K562 (cell line): Measurements from ENCODE around the gene HYCC2. TPM values are rescaled to one million over a fixed set of nuclear protein-coding genes. Genes with fewer than 3 reads are reported as not detected.

Experiments used
- CEBPG ChIP-seq, 3 experiments: fragments of 200-800 bp in 1 of 3; sonication (Bioruptor generic) in 1 of 3; sonication (generic) in 1 of 3; formaldehyde crosslinking in 1 of 3; IDR thresholded peaks in 2 of 3; conservative IDR thresholded peaks in 1 of 3; 2 replicates each; pipeline versions ENCODE4 v1.6.1 to v1.8.0; 2016 to 2022; ENCODE audit warnings: missing compliant biosample characterization in 2 of 3, missing genetic modification characterization in 2 of 3, mild to moderate bottlenecking in 1 of 3, missing genetic modification reagents in 1 of 3
- CHD1 ChIP-seq: fragments of 200-600 bp; sonication (generic); IDR thresholded peaks from one replicate; pipeline ENCODE4 v1.6.1; 2012; ENCODE audit warnings: mild to moderate bottlenecking, moderate library complexity, low read length, inconsistent platforms
- FOXK2 ChIP-seq, 2 experiments: fragments of 450-650 bp; IDR thresholded peaks in 1 of 2; conservative IDR thresholded peaks in 1 of 2; 2 replicates each; pipeline ENCODE4 v1.6.1; 2016; ENCODE audit warnings: low read depth in 2 of 2, mild to moderate bottlenecking in 1 of 2
- GATAD2B ChIP-seq: fragments of 450-650 bp; IDR thresholded peaks from 2 replicates; pipeline ENCODE4 v1.6.1; 2017; ENCODE audit warnings: mild to moderate bottlenecking, borderline replicate concordance
- HES1 ChIP-seq: fragments of 450-650 bp; IDR thresholded peaks from 2 replicates; pipeline ENCODE4 v1.6.1; 2016; ENCODE audit warnings: low read depth, mild to moderate bottlenecking, moderate library complexity
- HOXB6 ChIP-seq: fragments of 250-450 bp; sonication (Bioruptor Pico); IDR thresholded peaks from 2 replicates; pipeline ENCODE4 v1.5.1; 2022; ENCODE audit warnings: mild to moderate bottlenecking, borderline replicate concordance
- KDM5B ChIP-seq: fragments of 200-600 bp; sonication (generic); IDR thresholded peaks from 2 replicates; pipeline ENCODE4 v1.6.1; 2012; ENCODE audit warnings: low read depth, mild to moderate bottlenecking, moderate library complexity, low read length, control low read depth, inconsistent platforms; ENCODE audit not compliant: insufficient replicate concordance
- KLF6 ChIP-seq: fragments of 250-450 bp; sonication (Bioruptor Pico); IDR thresholded peaks from 2 replicates; pipeline ENCODE4 v1.4.0; 2020; ENCODE audit warnings: mild to moderate bottlenecking, moderate library complexity, borderline replicate concordance
- MNT ChIP-seq, 2 experiments: fragments of 450-650 bp; conservative IDR thresholded peaks; 2 replicates each; pipeline ENCODE4 v1.6.1; 2017; ENCODE audit warnings: mild to moderate bottlenecking in 2 of 2, moderate library complexity in 2 of 2
- MTA3 ChIP-seq: fragments of 450-650 bp; formaldehyde crosslinking; IDR thresholded peaks from 2 replicates; pipeline ENCODE4 v1.6.1; 2017; ENCODE audit warnings: mild to moderate bottlenecking, borderline replicate concordance
- POLR2A ChIP-seq: fragments of 450-650 bp; conservative IDR thresholded peaks from 2 replicates; pipeline ENCODE4 v1.6.1; 2016
- PYGO2 ChIP-seq: fragments of 450-650 bp; IDR thresholded peaks from 2 replicates; pipeline ENCODE4 v1.6.1; 2016; ENCODE audit warnings: mild to moderate bottlenecking, missing genetic modification characterization, moderate library complexity, missing compliant biosample characterization
- RBBP5 ChIP-seq: fragments of 200-600 bp; sonication (generic); IDR thresholded peaks from 2 replicates; pipeline ENCODE4 v1.6.1; 2012; ENCODE audit warnings: borderline replicate concordance, mild to moderate bottlenecking, low read length, control low read depth, inconsistent platforms; ENCODE audit not compliant: insufficient read depth, poor library complexity, severe bottlenecking
- SIN3A ChIP-seq, 2 experiments: fragments of 150-350 bp in 1 of 2; IDR thresholded peaks; 2 replicates each; pipeline ENCODE4 v1.6.1; 2011 to 2016; ENCODE audit warnings: borderline replicate concordance in 2 of 2, low read depth in 2 of 2, low read length in 2 of 2, mild to moderate bottlenecking in 2 of 2, moderate library complexity in 2 of 2; ENCODE audit not compliant: control insufficient read depth in 1 of 2
- ZNF217 ChIP-seq: sonication (generic); formaldehyde crosslinking; IDR thresholded peaks from 2 replicates; pipeline ENCODE4 v1.8.0; 2022; ENCODE audit warnings: mild to moderate bottlenecking, missing genetic modification reagents
- ZNF444 ChIP-seq: fragments of 250-450 bp; sonication (Bioruptor Pico); IDR thresholded peaks from 2 replicates; pipeline ENCODE4 v1.4.0; 2020; ENCODE audit warnings: mild to moderate bottlenecking, moderate library complexity
- ZNF561 ChIP-seq: fragments of 450-650 bp; formaldehyde crosslinking; conservative IDR thresholded peaks from 2 replicates; pipeline ENCODE4 v1.4.0; 2020; ENCODE audit warnings: mild to moderate bottlenecking, moderate library complexity
- polyA plus RNA-seq, 8 experiments: library from polyadenylated mRNA; depleted of rRNA in 4 of 8; stranded (reverse) in 5 of 8; unstranded in 3 of 8; fragments of >200 nt; fragmentation: Nextera tagmentation in 2 of 8; fragmentation: Illumina TruSeq in 1 of 8; extraction: Ambion mirVana in 2 of 8; extraction: Trizol in 1 of 8; gene quantifications; 2 replicates each; pipeline versions ENCODE4 v1.2.1 to v1.2.3, GENCODE V29; 2011 to 2014; ENCODE audit warnings: inconsistent platforms in 1 of 8, missing spikeins in 1 of 8
- total RNA-seq, 7 experiments: library from RNA; depleted of rRNA in 6 of 7; stranded (reverse); fragments of >200 nt in 6 of 7; fragmentation: Illumina TruSeq in 2 of 7; extraction: Trizol in 2 of 7; gene quantifications; 2 replicates each; pipeline versions ENCODE4 v1.2.1 to v1.2.3, GENCODE V29; 2011 to 2021; ENCODE audit warnings: low replicate concordance in 1 of 7
- TF ChIP-seq, protein P1 (sequence below): fragments of 450-650 bp; IDR thresholded peaks from 2 replicates; pipeline ENCODE4 v1.6.1; 2016
- TF ChIP-seq, protein P2 (sequence below): fragments of 450-650 bp; IDR thresholded peaks from 2 replicates; pipeline ENCODE4 v1.6.1; 2014; ENCODE audit warnings: low read depth, mild to moderate bottlenecking, moderate library complexity, borderline replicate concordance

Gene HYCC2
- total and polyA plus RNA-seq, 9 of the 15 experiments (the other 6 are each of a cell fraction or from before 2014, with no cell fraction given), result 5.4 to 20.0 (median 9.8) TPM

GRCh38 chr2:201118961-201119854 lies 47.7 kb upstream of the HYCC2 start (continued):
- TF ChIP-seq FOXK2 (conservative IDR thresholded peaks at IDR 0.05 in 1 of 2, IDR thresholded peaks at IDR 0.05 in 1 of 2; ENCODE audit: low read depth in 2 of 2) (peak in 1 of 2 experiments; percentile 39; a peak in 1 of 4 replicates), CEBPG (CRISPR knock-in tag; IDR thresholded peaks at IDR 0.05) (no peak), CEBPG (tag; conservative IDR thresholded peaks at IDR 0.05 in 1 of 2, IDR thresholded peaks at IDR 0.05 in 1 of 2) (no peak), SIN3A (IDR thresholded peaks at IDR 0.05; ENCODE audit: borderline replicate concordance in 2 of 2, control insufficient read depth in 1 of 2, low read depth in 2 of 2, low read length in 2 of 2) (0 out of 4 replicates have a peak, but pooled peaks of 1 of the 2 experiments have one; percentile 26), MTA3 (no peak), GATAD2B (no peak), RBBP5 (peak; percentile 3), ZNF444 (CRISPR knock-in tag) (no peak), ZNF217 (CRISPR knock-in tag) (no peak), MNT (conservative IDR thresholded peaks at IDR 0.05) (0 out of 4 replicates have a peak, but pooled peaks of 1 of the 2 experiments have one; percentile 0), POLR2A (peak; percentile 14), KDM5B (peak; percentile 33), PYGO2 (no peak), CHD1 (peak; percentile 72), HES1 (no peak), HOXB6 (no peak), ZNF561 (no peak), KLF6 (CRISPR knock-in tag) (no peak)
- TF ChIP-seq, protein P1, sequence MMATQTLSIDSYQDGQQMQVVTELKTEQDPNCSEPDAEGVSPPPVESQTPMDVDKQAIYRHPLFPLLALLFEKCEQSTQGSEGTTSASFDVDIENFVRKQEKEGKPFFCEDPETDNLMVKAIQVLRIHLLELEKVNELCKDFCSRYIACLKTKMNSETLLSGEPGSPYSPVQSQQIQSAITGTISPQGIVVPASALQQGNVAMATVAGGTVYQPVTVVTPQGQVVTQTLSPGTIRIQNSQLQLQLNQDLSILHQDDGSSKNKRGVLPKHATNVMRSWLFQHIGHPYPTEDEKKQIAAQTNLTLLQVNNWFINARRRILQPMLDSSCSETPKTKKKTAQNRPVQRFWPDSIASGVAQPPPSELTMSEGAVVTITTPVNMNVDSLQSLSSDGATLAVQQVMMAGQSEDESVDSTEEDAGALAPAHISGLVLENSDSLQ, result peak; percentile 21; the same call in 1 of the 2 replicates
- TF ChIP-seq, protein P2, sequence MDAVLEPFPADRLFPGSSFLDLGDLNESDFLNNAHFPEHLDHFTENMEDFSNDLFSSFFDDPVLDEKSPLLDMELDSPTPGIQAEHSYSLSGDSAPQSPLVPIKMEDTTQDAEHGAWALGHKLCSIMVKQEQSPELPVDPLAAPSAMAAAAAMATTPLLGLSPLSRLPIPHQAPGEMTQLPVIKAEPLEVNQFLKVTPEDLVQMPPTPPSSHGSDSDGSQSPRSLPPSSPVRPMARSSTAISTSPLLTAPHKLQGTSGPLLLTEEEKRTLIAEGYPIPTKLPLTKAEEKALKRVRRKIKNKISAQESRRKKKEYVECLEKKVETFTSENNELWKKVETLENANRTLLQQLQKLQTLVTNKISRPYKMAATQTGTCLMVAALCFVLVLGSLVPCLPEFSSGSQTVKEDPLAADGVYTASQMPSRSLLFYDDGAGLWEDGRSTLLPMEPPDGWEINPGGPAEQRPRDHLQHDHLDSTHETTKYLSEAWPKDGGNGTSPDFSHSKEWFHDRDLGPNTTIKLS, result 0 out of 2 replicates have a peak, but pooled peaks have one; percentile 16
